Spleen (tissue), 7 donors: ENCODE data around the gene SMARCA1.

Experiments
- POLR2A ChIP-seq, 3 donors: fragments of 450-650 bp; IDR thresholded peaks; one replicate each; pipeline ENCODE4 v1.5.1; 2017; ENCODE audit warnings: antibody characterized with exemption in 3 of 3, mild to moderate bottlenecking in 1 of 3
- TF ChIP-seq, protein P1 (sequence below), 11 experiments: fragments of 200-600 bp in 7 of 11; fragments of 450-650 bp in 4 of 11; sonication (generic) in 4 of 11; IDR thresholded peaks in 8 of 11; conservative IDR thresholded peaks in 3 of 11; 1 replicate in 7 of 11; 2 replicates in 4 of 11; pipeline versions ENCODE4 v1.4.0 to v1.8.0; 2016 to 2021; ENCODE audit warnings: antibody characterized with exemption in 11 of 11, inconsistent platforms in 4 of 11, mild to moderate bottlenecking in 1 of 11
- donor health status: DM: no; HTN: no; CAD: no; lungs with moderate emphysema.
- donor health status: DM: no; HTN: no; CAD: no.
- donor health status: DM: no; HTN: no; CAD: no.

DNA sequence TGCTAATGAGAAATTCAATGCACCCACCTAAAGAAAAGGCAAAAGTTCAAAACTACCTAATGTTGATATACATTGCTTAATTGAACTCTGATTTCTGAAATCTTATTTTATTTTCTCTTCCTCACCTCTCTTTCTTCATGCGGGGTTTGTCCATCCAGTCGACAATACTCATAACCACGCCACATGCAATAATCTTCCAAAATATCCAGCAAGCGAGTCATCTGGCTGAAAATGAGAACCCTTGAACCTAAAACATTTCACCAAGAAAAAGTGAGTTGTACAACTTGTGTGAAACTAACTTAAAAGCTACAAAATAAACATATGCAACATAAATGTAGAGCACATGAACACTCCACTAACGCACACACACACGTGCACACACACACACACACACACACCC is 26.7 kb downstream of the SMARCA1 start:
- no peak for TF ChIP-seq POLR2A (IDR thresholded peaks at IDR 0.05)
- TF ChIP-seq, protein P1, sequence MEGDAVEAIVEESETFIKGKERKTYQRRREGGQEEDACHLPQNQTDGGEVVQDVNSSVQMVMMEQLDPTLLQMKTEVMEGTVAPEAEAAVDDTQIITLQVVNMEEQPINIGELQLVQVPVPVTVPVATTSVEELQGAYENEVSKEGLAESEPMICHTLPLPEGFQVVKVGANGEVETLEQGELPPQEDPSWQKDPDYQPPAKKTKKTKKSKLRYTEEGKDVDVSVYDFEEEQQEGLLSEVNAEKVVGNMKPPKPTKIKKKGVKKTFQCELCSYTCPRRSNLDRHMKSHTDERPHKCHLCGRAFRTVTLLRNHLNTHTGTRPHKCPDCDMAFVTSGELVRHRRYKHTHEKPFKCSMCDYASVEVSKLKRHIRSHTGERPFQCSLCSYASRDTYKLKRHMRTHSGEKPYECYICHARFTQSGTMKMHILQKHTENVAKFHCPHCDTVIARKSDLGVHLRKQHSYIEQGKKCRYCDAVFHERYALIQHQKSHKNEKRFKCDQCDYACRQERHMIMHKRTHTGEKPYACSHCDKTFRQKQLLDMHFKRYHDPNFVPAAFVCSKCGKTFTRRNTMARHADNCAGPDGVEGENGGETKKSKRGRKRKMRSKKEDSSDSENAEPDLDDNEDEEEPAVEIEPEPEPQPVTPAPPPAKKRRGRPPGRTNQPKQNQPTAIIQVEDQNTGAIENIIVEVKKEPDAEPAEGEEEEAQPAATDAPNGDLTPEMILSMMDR (IDR thresholded peaks at IDR 0.05 in 8 of 11, conservative IDR thresholded peaks at IDR 0.05 in 3 of 11) = no peak
